Thyroid gland (tissue), 4 donors: ENCODE results near the gene TRRAP.

Experiments
- CTCF ChIP-seq, 6 experiments: fragments of 200-600 bp in 3 of 6; fragments of 450-650 bp in 3 of 6; sonication (generic) in 3 of 6; IDR thresholded peaks; one replicate each; pipeline ENCODE4 v1.5.1; 2016 to 2019; ENCODE audit warnings: antibody characterized with exemption in 6 of 6, mild to moderate bottlenecking in 2 of 6, inconsistent platforms in 1 of 6, moderate library complexity in 1 of 6
- POLR2A ChIP-seq, 2 donors: fragments of 450-650 bp; IDR thresholded peaks; one replicate each; pipeline ENCODE4 v1.6.1; 2017; ENCODE audit warnings: antibody characterized with exemption in 2 of 2, mild to moderate bottlenecking in 2 of 2, moderate library complexity in 1 of 2

GRCh38 chr7:98981701-98982100, 103.4 kb downstream of the TRRAP start:
- TF ChIP-seq CTCF (IDR thresholded peaks at IDR 0.05) (no peak), POLR2A (IDR thresholded peaks at IDR 0.05) (no peak)
